ENCODE data around the gene ZFP91. TPM values are rescaled to one million over a fixed set of nuclear protein-coding genes. Genes with fewer than 3 reads are reported as not detected.

ZFP91 gene
- total RNA-seq, 3 donors from 2014 or later, result 70.0 to 93.9 (median 75.3) TPM

GRCh38 chr11:58573451-58574104 lies 5.3 kb upstream of the ZFP91 start:
- Histone ChIP-seq H3K36me3 (ENCODE audit: low read depth) (no peaks in the 10 kb centered on the region), H3K4me1 (ENCODE audit: low read depth) (peaks cover 18% of the 10 kb centered on the region), H3K4me3 (no peak overlapping the region), H3K9me3 (no peaks in the 10 kb centered on the region)
- no peak for TF ChIP-seq CTCF (IDR thresholded peaks at IDR 0.05)
- ATAC-seq, result no peak
- intact Hi-C loops (cut with DNase I, micrococcal nuclease), result no loop called here
- peak in 1 of 3 donors; percentile 41 for DNase-seq

GRCh38 chr11:58574881-58575280 lies 4.0 kb upstream of the ZFP91 start:
- Histone ChIP-seq H3K36me3 (ENCODE audit: low read depth) (no peaks in the 10 kb centered on the region), H3K4me3 (no peak overlapping the region), H3K9me3 (no peaks in the 10 kb centered on the region), H3K4me1 (ENCODE audit: low read depth) (peaks cover 18% of the 10 kb centered on the region)
- DNase-seq (no peak), ATAC-seq (no peak)
- no peak for TF ChIP-seq CTCF (IDR thresholded peaks at IDR 0.05)
- intact Hi-C loops (cut with DNase I, micrococcal nuclease), result no loop called here

- Histone ChIP-seq H3K36me3 (ENCODE audit: low read depth) (no peaks in the 10 kb centered on the region), H3K4me3 (no peak within 1 kb of the TSS), H3K4me1 (ENCODE audit: low read depth) (peaks cover 23% of the 10 kb centered on the region), H3K9me3 (no peaks in the 10 kb centered on the region)
- no peak for TF ChIP-seq CTCF (IDR thresholded peaks at IDR 0.05)
- DNase-seq, result peak in 1 of 3 donors; percentile 48
- intact Hi-C loops (cut with DNase I, micrococcal nuclease), result no loop called here
- no peak for ATAC-seq
These were observed 3.4 kb upstream of the ZFP91 start, which contains the start of gene LPXN for GRCh38 chr11:58575377-58576020. LPXN (minus strand) TSS chr11:58575856; CDS start chr11:58575772, 84 bp downstream.

- ATAC-seq (no peak), DNase-seq (no peak)
- no peaks in the 10 kb centered on the region for H3K36me3 ChIP-seq (ENCODE audit: low read depth)
- peak overlapping the region; percentile 100 for H3K4me3 ChIP-seq
- TF ChIP-seq CTCF (IDR thresholded peaks at IDR 0.05), result no peak
- intact Hi-C loops (cut with DNase I, micrococcal nuclease), result no loop called here
- no peaks in the 10 kb centered on the region for H3K9me3 ChIP-seq
- H3K4me1 ChIP-seq (ENCODE audit: low read depth), result peaks cover 38% of the 10 kb centered on the region
These were observed 1.9 kb upstream of the ZFP91 start for GRCh38 chr11:58576887-58577471.

- ATAC-seq (no peak), DNase-seq (peak; percentile 75 to 84 (median 77))
- peaks cover 44% of the 10 kb centered on the region for H3K4me1 ChIP-seq (ENCODE audit: low read depth)
These were observed 1.2 kb upstream of the ZFP91 start for GRCh38 chr11:58577555-58578135.

More at GRCh38 chr11:58577555-58578135, 1.2 kb upstream of the ZFP91 start:
- no peaks in the 10 kb centered on the region for H3K9me3 ChIP-seq
- H3K36me3 ChIP-seq (ENCODE audit: low read depth), result no peaks in the 10 kb centered on the region
- H3K4me3 ChIP-seq, result peak overlapping the region; percentile 100
- intact Hi-C loops (cut with DNase I, micrococcal nuclease), result no loop called here
- TF ChIP-seq CTCF (IDR thresholded peaks at IDR 0.05), result no peak

Data from mucosa of descending colon (tissue), 3 donors.